OCI-LY7 (cell line): ENCODE data around the gene PANK2. TPM values are rescaled to one million over a fixed set of nuclear protein-coding genes. Genes with fewer than 3 reads are reported as not detected.

Source experiments
- BruUV-seq: library from RNA; stranded (reverse); fragments of 400-500 nt; replicated peaks from 2 replicates; lab custom pipeline; 2021; lab: Mats Ljungman, UMichigan
- CTCF ChIA-PET: fragments of 300-600 bp; sonication (Branson Sonifier 250); formaldehyde crosslinking; loops from one replicate; lab custom pipeline; 2022; ENCODE audit warnings: antibody characterized with exemption; ENCODE audit not compliant: unreplicated experiment; lab: Charles Lee
- POLR2A ChIA-PET: fragments of 300-600 bp; sonication (Branson Sonifier 250); formaldehyde crosslinking; loops from one replicate; lab custom pipeline; 2022; ENCODE audit warnings: antibody characterized with exemption; lab: Charles Lee
- DNase-seq: peaks from one replicate; pipeline ENCODE4 v3.0.0-alpha.2; 2015; ENCODE audit warnings: low spot score
- H2AFZ ChIP-seq: fragments of 200-600 bp; sonication (generic), shearing (Covaris generic); 2 replicates; pipeline ENCODE4 v1.6.1; 2014; ENCODE audit warnings: mild to moderate bottlenecking, antibody characterized with exemption, low read length, moderate library complexity
- H3K27ac ChIP-seq: fragments of 200-600 bp; sonication (generic); 2 replicates; pipeline ENCODE4 v1.5.1; 2014; ENCODE audit warnings: mixed run types, low read depth, mild to moderate bottlenecking, moderate library complexity, low read length, inconsistent platforms; ENCODE audit not compliant: poor library complexity, severe bottlenecking
- H3K36me3 ChIP-seq: fragments of 200-600 bp; sonication (generic); 2 replicates; pipeline ENCODE4 v1.6.1; 2014; ENCODE audit warnings: mild to moderate bottlenecking, antibody characterized with exemption, low read length, moderate library complexity, mixed read lengths; ENCODE audit not compliant: insufficient read depth
- H3K4me1 ChIP-seq: fragments of 200-600 bp; sonication (generic); 2 replicates; pipeline ENCODE4 v1.5.1; 2014; ENCODE audit warnings: mild to moderate bottlenecking, low read length; ENCODE audit not compliant: insufficient read depth, poor library complexity, severe bottlenecking
- H3K4me2 ChIP-seq: fragments of 200-600 bp; sonication (generic); 2 replicates; pipeline ENCODE4 v1.6.1; 2014; ENCODE audit warnings: mild to moderate bottlenecking, low read length
- H3K4me3 ChIP-seq: fragments of 200-600 bp; sonication (generic); 2 replicates; pipeline ENCODE4 v1.5.1; 2014; ENCODE audit warnings: mild to moderate bottlenecking, low read depth, low read length; ENCODE audit not compliant: poor library complexity, severe bottlenecking
- H3K79me2 ChIP-seq: fragments of 200-600 bp; sonication (generic); 2 replicates; pipeline ENCODE4 v1.6.1; 2016; ENCODE audit warnings: low read depth, mild to moderate bottlenecking, low read length, moderate library complexity, mixed read lengths; ENCODE audit not compliant: insufficient read depth
- H3K9me2 ChIP-seq: fragments of 200-600 bp; sonication (generic); 2 replicates; pipeline ENCODE4 v1.6.1; 2016; ENCODE audit warnings: mild to moderate bottlenecking, low read length, mixed read lengths; ENCODE audit not compliant: insufficient read depth
- H3K9me3 ChIP-seq: fragments of 200-600 bp; sonication (generic); 2 replicates; pipeline ENCODE4 v1.6.1; 2014; ENCODE audit warnings: mild to moderate bottlenecking, mixed run types, low read length, mixed read lengths
- H4K20me1 ChIP-seq: fragments of 200-600 bp; sonication (generic); 2 replicates; pipeline ENCODE4 v1.6.1; 2014; ENCODE audit warnings: mild to moderate bottlenecking, antibody characterized with exemption, low read length, moderate library complexity, mixed read lengths; ENCODE audit not compliant: insufficient read depth
- EZH2phosphoT487 ChIP-seq: fragments of 200-600 bp; sonication (generic); IDR thresholded peaks from 2 replicates; pipeline ENCODE4 v1.6.1; 2018; ENCODE audit warnings: low read depth, borderline replicate concordance, mild to moderate bottlenecking, mixed run types, antibody characterized with exemption, low read length, moderate library complexity, mixed read lengths
- intact Hi-C: fragments of 100-400 bp; cut with micrococcal nuclease; formaldehyde crosslinking; loops from one replicate; pipeline ENCODE4 v1.10.0; 2022; ENCODE audit not compliant: unreplicated experiment
- total RNA-seq, 2 experiments: library from RNA; depleted of rRNA in 1 of 2; stranded (reverse); fragments of >200 nt in 1 of 2; shearing (Covaris generic) in 1 of 2; gene quantifications; 2 replicates each; pipeline ENCODE4 v1.2.3, GENCODE V29; 2014 to 2022
- TF ChIP-seq, protein P1 (sequence below): fragments of 200-600 bp; sonication (generic); conservative IDR thresholded peaks from 2 replicates; pipeline ENCODE4 v1.5.1; 2014; ENCODE audit warnings: mild to moderate bottlenecking, antibody characterized with exemption, low read length, moderate library complexity, mixed read lengths

The PANK2 gene
- total RNA-seq, 2 experiments from 2014 or later: 40.9 to 66.6 TPM

DNA sequence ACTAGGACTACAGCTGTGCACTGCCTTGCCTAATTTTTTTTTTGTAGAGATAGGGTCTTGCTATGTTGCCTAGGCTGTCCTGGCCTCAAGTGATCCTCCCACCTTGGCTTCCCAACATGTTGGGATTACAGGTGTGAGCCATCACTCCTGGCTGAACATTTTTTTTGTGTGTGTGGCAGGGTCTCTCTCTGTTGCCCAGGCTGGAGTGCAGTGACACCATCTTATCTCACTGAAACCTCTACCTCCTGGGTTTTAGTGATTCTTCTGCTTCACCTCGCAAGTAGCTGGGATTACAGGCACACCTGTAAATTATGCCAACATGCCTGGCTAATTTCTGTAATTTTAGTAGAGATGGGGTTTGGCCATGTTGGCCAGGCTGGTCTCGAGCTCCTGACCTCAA is 25.3 kb downstream of the PANK2 start:
- intact Hi-C loops: no loop called here

DNA sequence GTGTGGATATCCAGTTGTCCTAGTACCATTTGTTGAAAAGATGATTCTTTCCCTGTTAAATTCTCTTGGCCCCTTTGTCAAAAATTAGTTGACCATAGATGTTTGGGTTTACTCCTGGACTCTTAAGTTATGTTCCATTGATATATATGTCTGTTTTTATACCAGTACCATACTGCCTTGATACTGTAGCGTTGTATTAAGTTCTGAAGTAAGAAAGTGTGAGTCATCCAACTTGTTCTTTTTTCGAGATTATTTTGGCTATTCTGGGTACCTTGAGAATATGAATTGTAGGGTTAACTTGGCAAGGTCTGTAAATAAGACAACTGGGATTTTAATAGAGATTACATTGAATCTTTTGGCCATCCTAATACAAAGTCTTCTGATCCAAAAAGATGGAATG is 26.5 kb downstream of the PANK2 start:
- intact Hi-C loops: no loop called here
- Histone ChIP-seq H3K9me3 (no peaks in the 10 kb centered on the region), H2AFZ (no peak overlapping the region), H3K36me3 (peaks cover 93% of the 10 kb centered on the region), H3K4me3 (no peak overlapping the region), H3K27ac (no peak overlapping the region), H4K20me1 (peaks cover 22% of the 10 kb centered on the region), H3K79me2 (peaks cover 62% of the 10 kb centered on the region), H3K4me2 (no peak overlapping the region), H3K9me2 (no peaks in the 10 kb centered on the region), H3K4me1 (no peaks in the 10 kb centered on the region)
- DNase-seq: no peak
- POLR2A ChIA-PET: no interaction called here
- BruUV-seq: no TSS peak
- CTCF ChIA-PET: no interaction called here
- TF ChIP-seq EZH2phosphoT487: no peak
- TF ChIP-seq, protein P1, sequence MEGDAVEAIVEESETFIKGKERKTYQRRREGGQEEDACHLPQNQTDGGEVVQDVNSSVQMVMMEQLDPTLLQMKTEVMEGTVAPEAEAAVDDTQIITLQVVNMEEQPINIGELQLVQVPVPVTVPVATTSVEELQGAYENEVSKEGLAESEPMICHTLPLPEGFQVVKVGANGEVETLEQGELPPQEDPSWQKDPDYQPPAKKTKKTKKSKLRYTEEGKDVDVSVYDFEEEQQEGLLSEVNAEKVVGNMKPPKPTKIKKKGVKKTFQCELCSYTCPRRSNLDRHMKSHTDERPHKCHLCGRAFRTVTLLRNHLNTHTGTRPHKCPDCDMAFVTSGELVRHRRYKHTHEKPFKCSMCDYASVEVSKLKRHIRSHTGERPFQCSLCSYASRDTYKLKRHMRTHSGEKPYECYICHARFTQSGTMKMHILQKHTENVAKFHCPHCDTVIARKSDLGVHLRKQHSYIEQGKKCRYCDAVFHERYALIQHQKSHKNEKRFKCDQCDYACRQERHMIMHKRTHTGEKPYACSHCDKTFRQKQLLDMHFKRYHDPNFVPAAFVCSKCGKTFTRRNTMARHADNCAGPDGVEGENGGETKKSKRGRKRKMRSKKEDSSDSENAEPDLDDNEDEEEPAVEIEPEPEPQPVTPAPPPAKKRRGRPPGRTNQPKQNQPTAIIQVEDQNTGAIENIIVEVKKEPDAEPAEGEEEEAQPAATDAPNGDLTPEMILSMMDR: no peak

More for the DNA sequence above, 25.3 kb downstream of the PANK2 start:
- no peak overlapping the region for H3K4me2 ChIP-seq
- DNase-seq: no peak
- H3K9me3 ChIP-seq: no peaks in the 10 kb centered on the region
- peaks cover 95% of the 10 kb centered on the region for H3K36me3 ChIP-seq
- no peak for TF ChIP-seq EZH2phosphoT487
- TF ChIP-seq, protein P1: no peak
- CTCF ChIA-PET: no interaction called here
- no peak overlapping the region for H2AFZ ChIP-seq
- no peaks in the 10 kb centered on the region for H3K9me2 ChIP-seq
- no peak overlapping the region for H3K27ac ChIP-seq
- BruUV-seq: no TSS peak
- H4K20me1 ChIP-seq: peaks cover 22% of the 10 kb centered on the region
- H3K79me2 ChIP-seq: peaks cover 68% of the 10 kb centered on the region
- no peak overlapping the region for H3K4me3 ChIP-seq
- POLR2A ChIA-PET: no interaction called here
- H3K4me1 ChIP-seq: no peaks in the 10 kb centered on the region

DNA sequence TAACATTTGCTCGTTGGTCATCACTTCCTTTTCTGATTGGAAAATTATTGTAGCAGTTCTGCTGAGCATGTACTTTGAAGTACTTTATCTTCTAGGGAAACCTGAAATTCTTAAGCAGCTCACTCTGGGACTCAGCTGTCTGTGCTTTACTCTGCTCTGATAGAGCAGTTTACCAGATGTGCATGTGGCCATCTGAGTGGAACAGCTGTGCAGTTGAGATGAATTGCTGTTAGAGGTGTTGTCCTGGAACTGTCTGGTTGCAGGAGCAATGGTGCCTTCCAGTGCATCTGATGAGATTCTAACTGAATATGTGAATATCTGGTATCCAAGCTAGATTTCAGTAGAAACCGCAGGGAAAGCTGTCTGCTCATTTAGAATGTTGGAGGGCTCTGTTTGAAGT is 27.2 kb downstream of the PANK2 start:
- intact Hi-C loops: no loop called here
- Histone ChIP-seq H2AFZ (no peak overlapping the region), H3K27ac (no peak overlapping the region), H3K36me3 (peaks cover 93% of the 10 kb centered on the region), H3K9me3 (no peaks in the 10 kb centered on the region), H3K9me2 (no peaks in the 10 kb centered on the region), H3K4me2 (no peak overlapping the region), H4K20me1 (peaks cover 22% of the 10 kb centered on the region), H3K4me1 (no peaks in the 10 kb centered on the region), H3K4me3 (no peak overlapping the region), H3K79me2 (peaks cover 57% of the 10 kb centered on the region)
- no TSS peak for BruUV-seq
- ChIA-PET CTCF (no interaction called here), POLR2A (interaction anchor here (0.9 kb wide), 1 partner anchor 19 kb away, joined by 4 read pairs; no protein-coding TSS in a partner anchor)
- no peak for DNase-seq
- TF ChIP-seq, protein P1: no peak
- TF ChIP-seq EZH2phosphoT487: no peak
